HepG2 (cell line): ENCODE results near the gene KCTD6. TPM values are rescaled to one million over a fixed set of nuclear protein-coding genes. Genes with fewer than 3 reads are reported as not detected.

Experiments used
- BRCA1 ChIP-seq: sonication (generic); formaldehyde crosslinking; IDR thresholded peaks from 2 replicates; pipeline ENCODE4 v1.4.0; 2020; ENCODE audit warnings: missing genetic modification reagents
- CBX1 ChIP-seq: IDR thresholded peaks from one replicate; pipeline ENCODE4 v1.6.1; 2016; ENCODE audit warnings: antibody characterized with exemption, low read depth
- ISX ChIP-seq: sonication (generic); formaldehyde crosslinking; conservative IDR thresholded peaks from 2 replicates; pipeline ENCODE4 v1.5.0; 2020; ENCODE audit warnings: missing genetic modification reagents
- PAX8 ChIP-seq: sonication (generic); formaldehyde crosslinking; IDR thresholded peaks from 2 replicates; pipeline ENCODE4 v1.8.0; 2022; ENCODE audit warnings: mild to moderate bottlenecking, missing genetic modification reagents, borderline replicate concordance
- POLR2A ChIP-seq, 2 experiments: IDR thresholded peaks; 2 replicates each; pipeline ENCODE4 v1.6.1; 2011; ENCODE audit warnings: low read depth in 2 of 2, low read length in 2 of 2, mild to moderate bottlenecking in 1 of 2, moderate library complexity in 1 of 2; ENCODE audit not compliant: insufficient read depth in 1 of 2
- SP4 ChIP-seq: sonication (generic); formaldehyde crosslinking; IDR thresholded peaks from 2 replicates; pipeline ENCODE4 v1.8.1; 2023; ENCODE audit warnings: mild to moderate bottlenecking, missing genetic modification reagents
- THAP8 ChIP-seq: sonication (generic); formaldehyde crosslinking; IDR thresholded peaks from 2 replicates; pipeline ENCODE4 v1.5.1; 2020; ENCODE audit warnings: missing genetic modification reagents, mild to moderate bottlenecking, borderline replicate concordance
- ZFP36L2 ChIP-seq: sonication (generic); formaldehyde crosslinking; IDR thresholded peaks from 2 replicates; pipeline ENCODE4 v1.4.0; 2020; ENCODE audit warnings: missing genetic modification reagents
- ZNF121 ChIP-seq: sonication (generic); formaldehyde crosslinking; IDR thresholded peaks from 2 replicates; pipeline ENCODE4 v1.5.0; 2020; ENCODE audit warnings: mild to moderate bottlenecking, missing genetic modification reagents
- ZNF335 ChIP-seq: sonication (generic); formaldehyde crosslinking; IDR thresholded peaks from 2 replicates; pipeline ENCODE4 v1.4.0; 2020; ENCODE audit warnings: missing genetic modification reagents
- ZSCAN31 ChIP-seq: sonication (generic); formaldehyde crosslinking; IDR thresholded peaks from 2 replicates; pipeline ENCODE4 v1.5.0; 2020; ENCODE audit warnings: low read depth, mild to moderate bottlenecking, missing genetic modification reagents
- polyA plus RNA-seq, 8 experiments: library from polyadenylated mRNA; depleted of rRNA in 3 of 8; stranded (reverse) in 7 of 8; unstranded in 1 of 8; fragments of >200 nt; fragmentation: Illumina TruSeq in 4 of 8; extraction: Trizol in 4 of 8; gene quantifications; 2 replicates each; pipeline versions ENCODE4 v1.2.1 to v1.2.3, GENCODE V29; 2011 to 2016; ENCODE audit warnings: low read depth in 4 of 8, missing spikeins in 1 of 8, mixed read lengths in 1 of 8; ENCODE audit not compliant: insufficient read depth in 1 of 8
- total RNA-seq, 5 experiments: library from RNA; depleted of rRNA; stranded (reverse); fragments of >200 nt; fragmentation: Illumina TruSeq; extraction: Trizol; gene quantifications; 2 replicates each; pipeline ENCODE4 v1.2.3, GENCODE V29; 2016; ENCODE audit warnings: low read depth in 1 of 5
- TF ChIP-seq, protein P1 (sequence below), 2 experiments: sonication (generic) in 1 of 2; formaldehyde crosslinking in 1 of 2; IDR thresholded peaks; 2 replicates each; pipeline versions ENCODE4 v1.4.0 to v1.6.1; 2016 to 2020; ENCODE audit warnings: borderline replicate concordance in 1 of 2, low read depth in 1 of 2, mild to moderate bottlenecking in 1 of 2, missing genetic modification reagents in 1 of 2
- TF ChIP-seq, protein P2 (sequence below): sonication (generic); formaldehyde crosslinking; IDR thresholded peaks from 2 replicates; pipeline ENCODE4 v1.8.0; 2023; ENCODE audit warnings: mild to moderate bottlenecking, missing genetic modification reagents
- TF ChIP-seq, protein P3 (sequence below): sonication (generic); formaldehyde crosslinking; IDR thresholded peaks from 2 replicates; pipeline ENCODE4 v1.9.0; 2021; ENCODE audit warnings: missing genetic modification reagents, borderline replicate concordance
- TF ChIP-seq, protein P4 (sequence below): IDR thresholded peaks from 2 replicates; pipeline ENCODE4 v1.6.1; 2016; ENCODE audit warnings: low read depth, borderline replicate concordance

Gene KCTD6
- total and polyA plus RNA-seq, 2 of the 13 experiments (the other 11 are each of a cell fraction or from before 2014, with no cell fraction given): 13.4 to 14.2 TPM

GRCh38 chr3:58535531-58536500 lies 43.9 kb downstream of the KCTD6 start (continued):
- TF ChIP-seq ZNF335: peak; percentile 28; the same call in 1 of the 2 replicates
- no peak for TF ChIP-seq PAX8
- TF ChIP-seq, protein P1, sequence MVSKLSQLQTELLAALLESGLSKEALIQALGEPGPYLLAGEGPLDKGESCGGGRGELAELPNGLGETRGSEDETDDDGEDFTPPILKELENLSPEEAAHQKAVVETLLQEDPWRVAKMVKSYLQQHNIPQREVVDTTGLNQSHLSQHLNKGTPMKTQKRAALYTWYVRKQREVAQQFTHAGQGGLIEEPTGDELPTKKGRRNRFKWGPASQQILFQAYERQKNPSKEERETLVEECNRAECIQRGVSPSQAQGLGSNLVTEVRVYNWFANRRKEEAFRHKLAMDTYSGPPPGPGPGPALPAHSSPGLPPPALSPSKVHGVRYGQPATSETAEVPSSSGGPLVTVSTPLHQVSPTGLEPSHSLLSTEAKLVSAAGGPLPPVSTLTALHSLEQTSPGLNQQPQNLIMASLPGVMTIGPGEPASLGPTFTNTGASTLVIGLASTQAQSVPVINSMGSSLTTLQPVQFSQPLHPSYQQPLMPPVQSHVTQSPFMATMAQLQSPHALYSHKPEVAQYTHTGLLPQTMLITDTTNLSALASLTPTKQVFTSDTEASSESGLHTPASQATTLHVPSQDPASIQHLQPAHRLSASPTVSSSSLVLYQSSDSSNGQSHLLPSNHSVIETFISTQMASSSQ (IDR thresholded peaks at IDR 0.05; ENCODE audit: low read depth): peak; percentile 46; the same call in 1 of the 2 replicates
- TF ChIP-seq, protein P1 (CRISPR knock-in tag; IDR thresholded peaks at IDR 0.05; ENCODE audit: borderline replicate concordance): peak; percentile 58; the same call in 1 of the 2 replicates
- TF ChIP-seq CBX1: no peak
- no peak for TF ChIP-seq ZNF121 (CRISPR knock-in tag)
- peak in 1 of 2 experiments; percentile 62; a peak in 2 of 4 replicates for TF ChIP-seq POLR2A (IDR thresholded peaks at IDR 0.05; ENCODE audit: insufficient read depth in 1 of 2, low read depth in 2 of 2, low read length in 2 of 2)
- peak; percentile 62 for TF ChIP-seq SP4 (CRISPR knock-in tag)
- peak; percentile 72; the same call in 1 of the 2 replicates for TF ChIP-seq ZSCAN31 (CRISPR knock-in tag)
- TF ChIP-seq BRCA1 (CRISPR knock-in tag): 0 out of 2 replicates have a peak, but pooled peaks have one; percentile 21
- no peak for TF ChIP-seq ISX (CRISPR knock-in tag)
- no peak for TF ChIP-seq THAP8 (CRISPR knock-in tag)
- TF ChIP-seq, protein P2, sequence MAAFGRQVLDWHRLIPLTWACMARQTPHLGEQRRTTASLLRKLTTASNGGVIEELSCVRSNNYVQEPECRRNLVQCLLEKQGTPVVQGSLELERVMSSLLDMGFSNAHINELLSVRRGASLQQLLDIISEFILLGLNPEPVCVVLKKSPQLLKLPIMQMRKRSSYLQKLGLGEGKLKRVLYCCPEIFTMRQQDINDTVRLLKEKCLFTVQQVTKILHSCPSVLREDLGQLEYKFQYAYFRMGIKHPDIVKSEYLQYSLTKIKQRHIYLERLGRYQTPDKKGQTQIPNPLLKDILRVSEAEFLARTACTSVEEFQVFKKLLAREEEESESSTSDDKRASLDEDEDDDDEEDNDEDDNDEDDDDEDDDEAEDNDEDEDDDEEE (CRISPR knock-in tag): no peak
- TF ChIP-seq ZFP36L2 (CRISPR knock-in tag): no peak
- TF ChIP-seq, protein P3, sequence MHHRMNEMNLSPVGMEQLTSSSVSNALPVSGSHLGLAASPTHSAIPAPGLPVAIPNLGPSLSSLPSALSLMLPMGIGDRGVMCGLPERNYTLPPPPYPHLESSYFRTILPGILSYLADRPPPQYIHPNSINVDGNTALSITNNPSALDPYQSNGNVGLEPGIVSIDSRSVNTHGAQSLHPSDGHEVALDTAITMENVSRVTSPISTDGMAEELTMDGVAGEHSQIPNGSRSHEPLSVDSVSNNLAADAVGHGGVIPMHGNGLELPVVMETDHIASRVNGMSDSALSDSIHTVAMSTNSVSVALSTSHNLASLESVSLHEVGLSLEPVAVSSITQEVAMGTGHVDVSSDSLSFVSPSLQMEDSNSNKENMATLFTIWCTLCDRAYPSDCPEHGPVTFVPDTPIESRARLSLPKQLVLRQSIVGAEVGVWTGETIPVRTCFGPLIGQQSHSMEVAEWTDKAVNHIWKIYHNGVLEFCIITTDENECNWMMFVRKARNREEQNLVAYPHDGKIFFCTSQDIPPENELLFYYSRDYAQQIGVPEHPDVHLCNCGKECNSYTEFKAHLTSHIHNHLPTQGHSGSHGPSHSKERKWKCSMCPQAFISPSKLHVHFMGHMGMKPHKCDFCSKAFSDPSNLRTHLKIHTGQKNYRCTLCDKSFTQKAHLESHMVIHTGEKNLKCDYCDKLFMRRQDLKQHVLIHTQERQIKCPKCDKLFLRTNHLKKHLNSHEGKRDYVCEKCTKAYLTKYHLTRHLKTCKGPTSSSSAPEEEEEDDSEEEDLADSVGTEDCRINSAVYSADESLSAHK (CRISPR knock-in tag): no peak
- TF ChIP-seq, protein P4, sequence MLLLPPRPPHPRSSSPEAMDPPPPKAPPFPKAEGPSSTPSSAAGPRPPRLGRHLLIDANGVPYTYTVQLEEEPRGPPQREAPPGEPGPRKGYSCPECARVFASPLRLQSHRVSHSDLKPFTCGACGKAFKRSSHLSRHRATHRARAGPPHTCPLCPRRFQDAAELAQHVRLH (CRISPR knock-in tag): 0 out of 2 replicates have a peak, but pooled peaks have one; percentile 47
